ENCODE results near the gene NES.
A peak's percentile ranks its signal among the peaks of the same experiment; 100 is the strongest.

Gene NES

DNA sequence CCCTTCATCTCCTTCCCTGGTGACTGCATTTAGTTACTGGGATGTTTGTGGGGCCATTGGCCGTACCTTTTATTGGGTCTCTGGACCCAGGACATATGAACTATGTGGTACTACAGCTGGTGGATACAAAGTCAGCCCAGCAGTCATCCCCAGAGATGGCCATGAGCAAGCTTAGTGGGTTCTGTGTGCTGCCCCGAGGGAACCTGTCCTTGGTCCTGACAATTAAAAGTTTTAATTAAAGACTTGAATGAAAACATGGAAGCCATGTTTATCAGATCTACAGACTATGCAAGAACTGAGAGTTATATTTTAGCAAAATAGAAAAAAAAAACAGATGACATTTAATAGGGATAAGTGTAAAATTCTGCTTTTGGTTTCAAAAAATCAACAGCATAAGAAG lies 2.8 kb upstream of the NES start:
- DNase-seq = no peak

DNA sequence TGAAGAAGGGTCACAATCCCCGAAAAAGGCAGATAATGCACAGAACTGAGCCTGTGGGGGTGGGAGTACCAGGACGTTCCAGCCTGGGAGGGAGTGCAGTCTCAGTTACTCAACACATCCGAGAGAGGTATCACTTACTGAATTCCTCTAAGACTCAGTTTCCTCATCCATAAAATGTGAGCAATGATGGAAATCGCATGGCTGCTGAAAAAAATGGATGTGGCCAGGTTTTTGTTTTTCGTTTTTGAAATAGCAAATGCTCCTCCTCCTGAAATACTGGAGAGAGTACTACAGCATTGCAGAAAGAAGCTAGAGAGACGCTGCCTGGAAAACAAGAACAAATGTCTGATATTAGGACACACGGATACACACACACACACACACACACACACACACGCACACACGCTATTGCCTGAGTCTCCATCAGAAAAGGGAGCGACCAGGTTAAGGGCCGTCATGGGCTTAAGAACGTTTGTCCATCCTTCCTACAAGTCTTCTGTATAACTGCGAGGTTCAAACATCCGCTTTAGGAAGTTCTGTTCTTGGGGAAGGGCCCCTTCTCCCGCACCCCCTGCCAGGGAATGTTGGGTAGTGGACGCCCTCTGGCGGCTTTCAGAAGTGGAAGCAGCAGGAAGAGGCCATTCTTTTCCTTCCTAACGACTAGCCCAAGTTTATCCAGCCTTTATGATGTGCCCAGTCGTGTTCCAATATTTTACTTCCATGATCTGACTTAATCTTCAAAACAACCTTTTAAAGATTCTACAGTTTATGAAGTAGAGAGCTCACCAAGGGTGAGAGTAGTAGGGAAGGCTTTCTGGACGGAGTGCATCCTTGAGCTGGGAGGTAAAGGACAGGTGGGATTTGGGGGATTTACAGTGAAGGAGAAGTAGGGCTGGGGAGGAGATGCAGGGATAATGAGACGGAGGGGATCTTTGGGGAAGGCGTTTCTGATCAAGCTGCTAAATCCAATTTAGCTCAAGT lies 699 bp upstream of the NES start:
- DNase-seq = peak; percentile 46 to 61

DNA sequence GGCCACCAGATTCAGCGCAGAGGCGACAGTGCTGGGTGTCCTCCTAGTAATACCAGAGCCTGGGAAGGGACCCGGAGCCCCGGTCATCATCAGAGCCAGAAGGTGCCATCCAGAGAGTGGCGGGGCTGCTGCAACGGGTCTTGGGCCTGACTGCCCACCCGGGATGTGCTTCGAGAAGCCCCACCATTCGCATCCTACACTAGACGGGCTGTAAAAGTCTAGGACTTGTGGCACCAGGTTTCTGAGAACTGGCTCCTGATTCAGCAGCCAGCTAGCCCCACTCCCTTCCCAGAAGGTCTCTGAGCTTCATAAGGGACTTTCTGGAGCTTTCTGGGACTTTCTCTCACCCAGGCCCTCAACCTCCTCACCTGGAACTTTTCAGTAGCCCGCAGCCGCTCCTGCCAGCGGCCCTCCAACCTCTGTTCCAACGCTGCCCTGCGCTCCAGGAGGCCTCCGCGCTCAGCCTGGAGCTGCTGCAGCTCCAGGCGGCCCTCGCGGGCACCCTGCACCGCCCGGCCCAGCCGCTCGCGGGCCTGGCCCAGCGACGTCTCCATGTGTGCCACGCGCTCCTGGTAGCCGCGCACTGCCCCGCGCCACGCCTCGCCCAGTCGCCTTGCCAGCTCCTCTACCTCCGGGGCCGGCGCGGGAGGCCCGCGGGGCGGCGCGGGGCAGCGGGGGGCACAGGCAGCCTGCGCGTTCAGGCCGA lies 940 bp downstream of the NES start:
- no peak for DNase-seq

DNA sequence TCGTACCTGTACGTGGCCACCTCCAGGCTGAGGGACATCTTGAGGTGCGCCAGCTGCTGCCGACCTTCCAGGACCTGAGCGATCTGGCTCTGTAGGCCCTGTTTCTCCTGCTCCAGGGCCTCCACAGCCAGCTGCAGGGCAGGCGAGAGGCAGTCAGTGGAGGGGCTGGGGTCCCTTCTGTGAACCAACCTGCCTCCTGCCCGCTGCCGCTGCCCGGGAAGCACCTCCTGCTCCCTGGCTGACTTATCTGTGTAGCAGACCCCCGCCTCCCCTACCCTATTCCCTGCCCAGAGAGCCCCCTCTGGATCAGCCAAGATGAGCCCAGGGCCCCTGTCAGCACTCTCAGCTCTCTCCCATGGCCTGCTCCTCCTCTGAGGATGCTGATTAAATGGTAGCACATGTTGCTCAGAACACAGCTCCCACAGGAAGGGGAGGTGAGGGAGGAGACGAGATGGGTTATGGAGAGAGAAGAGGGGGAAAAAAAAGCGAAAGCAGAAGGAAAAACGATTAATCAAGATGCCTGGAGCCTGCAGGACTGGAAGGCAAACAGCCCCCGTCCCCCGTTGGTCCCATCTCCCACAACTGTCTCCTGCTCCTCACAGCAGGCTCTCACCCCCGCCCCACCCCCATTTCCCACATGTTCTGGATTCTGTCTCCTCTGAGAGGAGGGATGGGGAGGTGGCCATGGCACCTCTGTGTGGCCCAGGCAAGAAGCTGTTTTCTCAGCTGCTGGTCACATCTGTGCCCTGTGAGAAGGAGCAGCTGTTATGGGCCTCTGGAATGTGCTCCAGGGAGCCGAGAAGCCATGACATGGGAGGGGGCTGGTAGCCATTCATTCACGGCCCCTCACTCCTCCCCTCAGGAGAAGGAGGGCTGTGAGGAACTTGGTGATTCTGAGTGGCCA lies 1.7 kb downstream of the NES start:
- DNase-seq = no peak

DNA sequence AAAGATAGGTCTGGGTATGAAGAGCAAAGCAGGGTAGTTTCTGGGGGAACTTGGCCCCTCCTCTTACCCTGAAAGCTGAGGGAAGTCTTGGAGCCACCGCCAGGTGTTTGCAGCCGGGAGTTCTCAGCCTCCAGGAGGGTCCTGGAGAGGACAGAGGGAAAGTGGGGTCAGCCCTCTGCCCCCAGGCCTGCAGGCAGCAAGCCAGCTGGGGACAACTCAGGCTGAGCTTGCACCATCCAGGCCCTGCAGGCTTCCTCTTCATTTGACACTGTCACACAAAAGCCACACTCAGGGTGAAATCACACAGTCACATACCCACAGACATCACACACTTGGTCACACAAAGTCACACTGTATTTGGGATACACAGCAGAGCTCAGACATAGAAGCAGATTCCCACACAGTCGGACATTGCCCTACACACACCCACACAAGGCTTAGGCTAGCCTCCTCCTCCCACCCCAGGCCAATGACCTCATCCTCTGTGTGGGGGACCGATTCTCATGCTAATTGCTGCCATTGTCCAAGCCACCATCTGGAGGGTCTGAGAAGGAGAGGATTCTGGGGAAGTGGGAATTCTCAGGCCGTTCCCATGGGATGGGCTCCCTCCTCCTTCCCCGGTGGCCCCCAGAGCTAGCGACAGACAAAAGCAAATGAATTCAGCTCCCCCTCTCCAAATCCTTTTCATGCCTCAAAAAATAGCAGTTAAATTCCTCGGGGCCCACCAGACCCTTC lies 3.7 kb downstream of the NES start:
- no peak for DNase-seq

DNA sequence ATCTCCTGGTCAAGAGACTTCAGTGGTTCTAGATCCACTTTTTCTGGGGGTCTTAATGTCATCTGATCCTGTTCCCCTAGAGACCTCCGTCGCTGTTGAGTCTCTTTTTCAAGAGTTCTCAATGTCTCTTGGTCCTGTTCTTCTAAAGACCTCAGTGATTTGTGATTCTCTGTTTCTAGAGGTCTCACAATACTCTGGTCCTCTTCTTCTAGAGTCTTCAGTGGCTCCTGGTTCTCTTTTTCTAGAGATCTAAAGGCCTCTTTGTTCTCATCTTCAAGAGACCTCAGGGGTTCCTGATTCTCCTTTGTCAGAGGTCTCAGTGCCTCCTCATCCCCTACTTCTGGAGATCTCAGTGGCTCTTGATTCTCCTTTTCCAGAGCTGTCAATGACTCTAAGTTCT lies 5.4 kb downstream of the NES start:
- no peak for DNase-seq

DNA sequence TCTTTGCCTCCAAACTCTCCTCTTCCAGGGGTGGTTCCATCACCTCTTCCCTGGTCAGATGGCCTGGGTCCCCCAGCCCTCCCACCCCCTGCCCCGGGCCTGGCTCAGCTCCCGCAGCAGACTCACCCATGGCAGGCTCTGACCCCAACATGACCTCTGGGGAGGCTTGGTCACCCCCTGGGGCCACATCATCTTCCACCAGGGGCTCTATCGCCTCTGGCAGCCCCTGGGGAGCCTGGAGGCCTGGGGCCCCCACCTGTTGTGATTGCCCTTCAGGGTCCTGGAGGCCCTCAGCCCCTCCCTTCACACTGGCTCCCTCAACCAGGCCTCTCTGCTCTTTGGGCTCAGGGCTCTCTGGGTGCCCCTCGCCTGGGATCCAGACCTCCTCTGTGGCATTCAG lies 6.4 kb downstream of the NES start:
- DNase-seq = no peak

DNA sequence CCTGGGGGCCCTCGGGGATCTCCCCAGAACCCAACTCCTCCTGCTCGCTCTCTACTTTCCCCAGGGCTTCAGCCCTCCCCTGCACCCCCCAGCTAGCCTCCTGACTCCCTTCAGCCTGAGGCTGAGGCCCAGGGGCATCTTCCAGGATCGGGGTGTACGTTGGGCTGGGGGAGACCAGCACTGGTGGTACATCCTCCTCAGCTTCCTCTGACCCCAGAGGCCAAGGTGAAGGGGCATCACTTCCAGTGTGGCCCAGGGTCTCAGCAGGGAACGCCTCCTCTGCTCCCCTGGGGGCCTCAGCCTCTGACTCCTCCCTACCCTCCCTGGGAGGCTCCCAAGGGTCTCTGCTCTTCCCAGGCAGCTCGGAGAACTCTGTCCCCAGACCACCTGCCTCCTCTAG lies 6.8 kb downstream of the NES start:
- DNase-seq = no peak

DNA sequence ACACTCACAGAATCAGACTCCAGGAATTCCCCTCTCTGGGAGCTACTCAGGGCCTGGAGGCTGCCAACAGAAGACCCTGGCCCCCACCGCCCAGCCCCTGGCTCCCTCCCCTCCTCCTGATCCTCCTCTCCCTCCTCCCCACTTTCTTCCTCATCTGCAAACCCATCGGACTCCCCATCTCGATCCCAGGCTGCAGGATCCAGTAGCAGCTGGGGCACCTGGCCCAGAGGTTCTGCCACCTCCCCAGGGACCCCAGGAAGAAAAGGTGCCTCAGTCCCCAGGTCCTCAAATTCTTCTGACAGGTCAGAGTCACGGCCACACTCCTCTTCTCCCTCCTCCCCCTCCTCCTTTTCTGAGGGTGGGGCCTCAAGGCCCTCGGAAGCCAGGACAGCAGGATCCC lies 7.4 kb downstream of the NES start:
- no peak for DNase-seq

DNA sequence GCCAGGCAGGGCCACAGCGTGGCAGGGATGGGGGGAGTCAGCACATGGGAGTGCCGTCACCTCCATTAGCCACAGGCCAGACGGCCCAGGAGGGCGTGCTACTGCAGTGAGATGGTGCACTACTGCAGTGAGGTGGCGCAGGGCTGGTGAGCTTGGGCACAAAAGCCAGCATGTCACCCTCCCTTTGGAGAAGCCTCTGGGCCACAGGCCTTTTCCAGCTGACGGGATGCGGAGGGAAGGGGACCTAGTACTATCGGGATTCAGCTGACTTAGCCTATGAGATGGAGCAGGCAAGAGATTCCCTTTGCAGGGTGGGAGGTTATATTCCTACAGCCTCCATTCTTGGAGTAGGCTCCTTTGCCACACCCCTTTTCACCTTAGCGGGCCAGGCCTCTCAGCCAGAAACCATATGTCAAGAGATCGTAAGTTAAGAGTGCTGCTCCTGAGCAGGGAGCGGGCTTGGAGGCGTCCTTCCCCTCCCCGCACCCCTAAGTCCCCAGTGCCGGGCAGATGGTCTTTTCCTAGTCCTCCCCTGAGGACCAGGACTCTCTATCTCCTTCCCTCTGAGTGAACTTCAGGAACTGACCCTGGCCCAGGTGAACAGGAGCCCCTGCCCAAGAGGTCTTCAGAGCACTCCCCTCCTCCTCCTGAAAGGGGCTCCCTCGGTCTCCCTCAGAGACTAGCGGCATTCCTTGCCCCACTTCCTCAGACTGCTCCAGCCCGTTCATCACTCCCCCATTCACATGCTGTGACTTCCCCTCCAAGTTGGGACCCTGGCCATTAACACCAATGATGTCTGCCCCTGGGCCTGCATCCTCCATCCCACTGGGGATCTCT lies 8.2 kb downstream of the NES start:
- no peak for DNase-seq

DNA sequence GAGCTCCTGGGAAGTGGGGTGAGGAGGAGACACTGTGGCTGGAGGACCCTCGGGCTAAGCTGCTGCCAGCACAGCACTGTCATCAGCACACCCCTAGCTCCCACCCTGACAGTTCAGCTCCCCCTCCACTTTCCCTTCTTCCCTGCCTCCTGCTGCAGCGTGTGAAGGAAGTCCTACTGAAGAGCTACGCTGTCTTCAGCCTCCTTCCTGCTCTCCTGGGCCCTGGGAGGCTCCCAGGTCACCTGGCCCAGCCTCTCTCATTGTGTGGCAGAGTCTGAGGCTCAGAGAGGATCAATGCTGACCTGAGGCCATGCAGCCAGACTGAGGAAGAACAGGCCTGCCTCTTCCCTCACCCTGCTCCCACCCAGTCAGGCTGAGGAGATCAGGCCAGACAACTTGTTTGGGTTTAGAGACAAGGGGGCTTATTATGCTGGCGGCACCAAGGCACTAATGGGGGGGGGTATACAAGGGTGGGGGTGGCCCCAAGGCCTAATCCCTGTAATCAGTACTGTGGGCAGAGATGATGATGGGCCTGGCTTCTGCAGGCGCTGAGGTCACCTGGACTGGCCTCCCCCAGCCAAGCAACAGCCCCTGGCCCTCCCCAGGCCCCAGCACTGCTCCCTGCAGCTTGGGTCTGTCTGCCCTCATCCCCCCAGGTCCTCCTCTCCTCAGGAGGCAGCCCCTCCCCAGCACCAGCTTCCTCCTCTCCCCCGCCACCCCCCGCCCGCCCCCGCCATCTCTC lies 9.1 kb downstream of the NES start:
- DNase-seq = no peak

DNA sequence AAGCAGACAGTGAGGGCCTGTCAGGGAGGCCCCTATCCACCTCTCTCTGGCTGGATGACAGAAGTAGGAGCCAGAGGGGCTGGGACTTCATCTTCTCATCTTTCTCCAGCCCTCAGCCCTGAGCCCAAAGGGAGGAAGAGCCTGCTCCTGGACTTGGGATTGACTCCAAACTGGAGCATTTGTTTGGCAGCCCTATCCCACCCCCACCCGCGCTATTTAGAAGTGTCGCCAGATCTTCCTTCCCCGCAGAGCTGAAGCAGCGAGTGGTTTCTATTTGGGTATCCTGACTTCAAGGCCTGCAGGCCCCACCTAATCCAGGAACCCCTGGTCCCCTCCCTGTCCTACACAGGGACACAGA lies 9.6 kb downstream of the NES start:
- DNase-seq = no peak

DNA sequence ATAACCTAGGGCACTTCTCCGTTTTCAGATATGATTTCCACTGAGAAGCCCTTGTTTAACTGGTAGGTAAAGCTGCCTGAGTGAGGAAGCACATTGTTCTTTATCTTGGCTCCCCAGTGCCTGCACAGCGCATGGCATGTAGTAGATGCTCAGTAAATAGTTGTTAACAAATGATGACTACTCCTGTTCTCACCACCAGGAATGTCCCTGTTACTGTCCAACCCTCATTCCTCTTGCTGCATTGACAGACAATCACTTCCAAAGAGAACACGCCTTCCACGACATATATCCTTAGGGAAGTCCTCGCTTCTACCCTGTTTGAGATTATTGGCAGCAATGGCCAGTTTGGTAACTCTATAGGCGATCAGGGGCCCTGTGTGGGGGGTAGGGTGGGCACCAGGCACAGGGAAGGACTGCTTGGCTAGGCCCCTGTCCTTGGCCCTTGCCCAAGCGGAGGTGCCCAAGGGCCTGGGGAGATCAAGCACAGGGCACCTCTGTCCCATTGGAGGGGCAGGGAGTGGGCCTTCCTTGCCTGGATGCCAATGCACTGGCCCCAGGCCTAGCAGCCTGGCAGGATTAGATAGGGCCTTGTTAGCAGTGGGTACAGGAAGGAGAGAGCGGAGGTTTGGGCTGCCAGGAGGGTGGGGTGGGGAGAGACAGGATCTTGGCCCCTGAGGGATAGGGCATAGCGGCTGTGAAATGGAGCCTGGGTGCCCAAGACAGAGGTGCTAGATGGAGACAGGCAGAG lies 10.2 kb downstream of the NES start:
- no peak for DNase-seq

DNA sequence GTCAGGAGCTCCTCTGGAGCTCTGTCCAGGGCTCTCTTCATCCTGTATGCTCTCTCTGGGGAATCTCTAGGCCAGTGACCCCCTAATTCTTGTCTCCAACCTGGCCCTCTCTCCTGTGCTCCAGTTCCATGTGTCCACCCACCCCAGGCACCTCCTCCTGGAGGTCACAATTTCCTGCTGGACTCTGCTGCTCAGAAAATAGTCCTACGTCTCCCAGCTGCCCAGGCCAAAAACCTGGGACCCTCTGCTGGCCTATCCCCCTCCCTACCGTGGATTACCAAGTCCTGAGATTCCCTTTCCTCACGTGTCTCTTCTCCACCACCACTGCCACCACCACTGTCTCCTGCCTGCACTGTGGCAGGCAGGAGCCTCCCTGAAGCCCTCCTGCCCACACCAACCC lies 11.7 kb downstream of the NES start:
- no peak for DNase-seq

DNA sequence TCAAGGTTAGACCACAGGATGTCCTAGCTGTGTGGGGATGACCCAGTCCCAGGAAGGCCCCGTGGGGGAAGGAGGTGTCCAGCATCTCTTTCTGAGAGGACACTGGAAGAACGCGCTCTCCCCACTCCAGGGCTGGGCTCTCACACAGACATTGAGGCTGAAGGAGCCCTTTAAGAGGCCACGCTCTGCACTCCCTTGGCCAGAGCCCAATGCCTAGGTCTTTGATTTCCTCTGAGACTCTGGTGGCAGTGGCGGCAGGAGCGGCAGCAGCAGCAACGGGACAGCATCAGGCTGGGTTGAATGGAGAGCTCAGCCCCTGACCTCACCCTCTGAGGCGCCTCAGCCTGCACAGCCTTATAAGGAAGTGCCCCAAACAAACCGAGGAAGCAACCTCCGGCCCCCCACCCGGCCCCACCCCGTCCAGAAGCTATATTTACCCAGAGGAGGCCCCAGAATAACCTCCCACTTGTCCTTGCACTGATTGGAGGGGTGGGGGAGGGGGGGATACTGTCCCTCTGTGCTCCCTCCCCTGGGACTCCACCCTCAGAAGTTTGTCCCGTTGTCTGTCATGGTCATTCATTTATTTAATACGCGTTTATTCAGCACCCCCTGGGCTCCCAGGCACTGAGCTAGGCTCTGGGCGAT lies 12.3 kb downstream of the NES start:
- DNase-seq = peak in 1 of 2 experiments; percentile 19

DNA sequence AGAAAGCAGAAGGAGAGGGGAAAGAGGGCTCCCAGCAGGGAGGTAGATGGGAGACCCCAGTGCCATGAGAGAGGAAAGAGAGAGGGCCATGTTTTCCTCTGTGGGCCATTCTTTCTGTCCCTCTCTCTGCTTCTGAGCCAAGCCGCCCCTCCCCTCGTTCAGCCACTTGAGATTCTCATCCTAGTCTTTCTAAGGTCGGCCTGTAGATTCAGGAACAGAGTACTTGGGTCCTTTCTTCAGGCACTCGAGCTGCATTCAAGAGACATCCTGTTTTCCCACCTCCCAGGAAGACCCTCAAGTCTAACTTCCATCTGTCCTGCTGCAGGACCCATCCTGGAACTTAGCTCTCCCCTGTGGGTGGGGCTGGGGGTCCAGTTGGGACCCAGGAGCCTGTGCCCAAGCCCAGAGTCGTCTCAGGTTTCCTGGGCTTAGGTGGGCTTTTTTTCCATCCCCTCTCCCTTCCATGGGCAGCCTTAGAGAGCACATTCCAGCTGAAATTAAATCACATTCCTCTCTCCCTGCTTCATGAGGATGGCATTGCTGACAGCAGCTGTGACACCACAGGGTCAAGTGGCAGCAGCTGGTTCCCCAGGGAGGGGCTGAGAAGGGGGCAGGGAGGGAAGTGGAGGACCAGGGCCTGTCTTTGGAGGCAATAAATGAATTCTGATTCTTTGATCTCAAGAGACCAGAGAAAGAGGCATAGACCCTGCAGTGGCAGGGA lies 13.0 kb downstream of the NES start:
- DNase-seq = no peak

DNA sequence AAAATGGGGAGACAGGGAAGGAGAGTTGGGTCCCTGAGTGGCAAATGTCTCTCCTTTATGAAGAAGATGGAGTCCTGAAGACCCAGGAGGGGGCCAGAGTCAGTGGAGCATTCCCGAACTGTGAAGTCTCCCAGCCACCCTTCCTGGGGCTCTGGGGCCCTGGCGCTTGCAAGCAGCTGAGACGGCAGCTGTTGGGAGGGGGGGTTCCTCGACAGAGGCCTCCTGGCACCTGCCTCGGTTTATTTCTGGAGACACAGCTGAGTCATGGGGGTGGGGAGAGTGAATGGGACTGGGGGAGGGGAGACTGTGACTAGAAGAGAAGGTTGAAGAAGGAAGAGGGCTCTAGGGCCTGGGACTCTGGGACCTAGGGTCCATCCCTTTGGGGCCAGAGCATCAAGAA lies 14.0 kb downstream of the NES start:
- no peak for DNase-seq

DNA sequence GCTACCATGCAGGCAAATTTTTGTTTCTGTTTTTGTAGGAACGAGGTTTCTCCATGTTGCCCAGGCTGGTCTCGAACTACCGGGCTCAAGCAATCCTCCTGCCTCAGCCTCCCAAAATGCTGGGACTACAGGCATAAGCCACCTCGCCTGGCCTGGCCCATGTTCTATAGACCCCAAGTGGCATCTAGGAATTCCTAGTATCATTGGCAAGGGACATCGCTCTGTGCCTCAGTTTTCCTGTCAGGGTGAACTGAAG lies 14.5 kb downstream of the NES start:
- no peak for DNase-seq
